Activated T-cell treated with anti-CD3 and anti-CD28 coated beads for 1 hour (primary cell): ENCODE results near the gene IMPDH2.
"Not testable (repeated sequence)": the region's sequence is repeated elsewhere in the genome, so short reads cannot be mapped to it uniquely, and the experiment has no call there.

Experiments
- DNase-seq: peaks from one replicate; pipeline ENCODE4 v3.0.0-alpha.2; 2020; ENCODE audit warnings: low read depth

Gene IMPDH2

GRCh38 chr3:49021213-49021812, 7.9 kb downstream of the IMPDH2 start:
- peak; percentile 99 for DNase-seq

GRCh38 chr3:49020330-49021212, 8.6 kb downstream of the IMPDH2 start:
- DNase-seq = no peak

- no peak for DNase-seq
Measured at GRCh38 chr3:49019941-49020329, 9.3 kb downstream of the IMPDH2 start.

- no peak for DNase-seq
Measured at GRCh38 chr3:49018707-49019006, 10.5 kb downstream of the IMPDH2 start.

GRCh38 chr3:49017971-49018706, 11.1 kb downstream of the IMPDH2 start, which contains the start of gene DALRD3:
TSS of gene DALRD3 (minus strand) at chr3:49018580. CDS start at chr3:49018564, 16 bp downstream.
- peak; percentile 22 for DNase-seq

GRCh38 chr3:49017229-49017970, 11.8 kb downstream of the IMPDH2 start:
- DNase-seq = no peak

GRCh38 chr3:49016414-49017228, 12.6 kb downstream of the IMPDH2 start:
- no peak for DNase-seq

- DNase-seq = no peak
Measured at GRCh38 chr3:49015765-49016164, 13.4 kb downstream of the IMPDH2 start.

- no peak for DNase-seq
Measured at GRCh38 chr3:49015072-49015471, 14.1 kb downstream of the IMPDH2 start.

GRCh38 chr3:49013738-49014660, 15.2 kb downstream of the IMPDH2 start:
- peak; percentile 40 for DNase-seq

GRCh38 chr3:49013113-49013737, 16.0 kb downstream of the IMPDH2 start:
- no peak for DNase-seq

GRCh38 chr3:49012441-49013017, 16.7 kb downstream of the IMPDH2 start:
- DNase-seq = no peak

GRCh38 chr3:49009396-49009795, 19.8 kb downstream of the IMPDH2 start:
- no peak for DNase-seq

- DNase-seq = not testable (repeated sequence)
Measured at GRCh38 chr3:49008627-49009026, 20.6 kb downstream of the IMPDH2 start.

- DNase-seq = peak; percentile 84
Measured at GRCh38 chr3:49007771-49008528, 21.2 kb downstream of the IMPDH2 start.

GRCh38 chr3:49007068-49007770, 22.0 kb downstream of the IMPDH2 start, which contains the start of gene WDR6:
TSS of gene WDR6 (plus strand) at chr3:49007391. CDS start at chr3:49007432, 41 bp downstream.
- DNase-seq = peak; percentile 93

GRCh38 chr3:49006408-49007067, 22.7 kb downstream of the IMPDH2 start:
- DNase-seq = no peak
